ENCODE results near the gene SYNGR3. TPM values are rescaled to one million over a fixed set of nuclear protein-coding genes. Genes with fewer than 3 reads are reported as not detected.

SYNGR3 gene
- total and polyA plus RNA-seq, 2 of the 13 experiments (the other 11 are each of a cell fraction or from before 2014, with no cell fraction given) = 0.97 to 5.7 TPM

- no peak for TF ChIP-seq CC2D1A (CRISPR knock-in tag; IDR thresholded peaks at IDR 0.05)
- TF ChIP-seq SMARCC2 (IDR thresholded peaks at IDR 0.05) = no peak
- no peak for TF ChIP-seq HNRNPH1 (optimal IDR thresholded peaks at IDR 0.05; ENCODE audit: low read depth, low read length)
- TF ChIP-seq ZNF256 (CRISPR knock-in tag; conservative IDR thresholded peaks at IDR 0.05) = no peak
- no peak for TF ChIP-seq TP53 (CRISPR knock-in tag; conservative IDR thresholded peaks at IDR 0.05)
- no peak for TF ChIP-seq NCOA5 (CRISPR knock-in tag; IDR thresholded peaks at IDR 0.05)
- TF ChIP-seq MTA3 (CRISPR knock-in tag; IDR thresholded peaks at IDR 0.05) = no peak
- peak; percentile 4; the same call in 1 of the 2 replicates for TF ChIP-seq SP4 (CRISPR knock-in tag; IDR thresholded peaks at IDR 0.05)
- no peak for TF ChIP-seq ZBTB7A (CRISPR knock-in tag; IDR thresholded peaks at IDR 0.05)
- no peak for TF ChIP-seq KLF16 (CRISPR knock-in tag; IDR thresholded peaks at IDR 0.05)
- TF ChIP-seq RXRA (CRISPR knock-in tag; IDR thresholded peaks at IDR 0.05) = peak; percentile 41; the same call in 1 of the 2 replicates
- no peak for TF ChIP-seq RFX5 (IDR thresholded peaks at IDR 0.05; ENCODE audit: low read depth, low read length)
- TF ChIP-seq ONECUT2 (CRISPR knock-in tag; IDR thresholded peaks at IDR 0.05) = no peak
- TF ChIP-seq ZNF879 (CRISPR knock-in tag; IDR thresholded peaks at IDR 0.05) = no peak
- TF ChIP-seq SALL1 (CRISPR knock-in tag; IDR thresholded peaks at IDR 0.05) = no peak
- no peak for TF ChIP-seq TOPORS (CRISPR knock-in tag; IDR thresholded peaks at IDR 0.05)
- no peak for TF ChIP-seq LBX2 (CRISPR knock-in tag; IDR thresholded peaks at IDR 0.05; ENCODE audit: borderline replicate concordance)
- TF ChIP-seq ZNF33A (CRISPR knock-in tag; IDR thresholded peaks at IDR 0.05; ENCODE audit: borderline replicate concordance) = no peak
- TF ChIP-seq FOXK2 (IDR thresholded peaks at IDR 0.05) = no peak
- no peak for TF ChIP-seq ZNF557 (CRISPR knock-in tag; IDR thresholded peaks at IDR 0.05)
- TF ChIP-seq CEBPG (CRISPR knock-in tag; IDR thresholded peaks at IDR 0.05) = no peak
- TF ChIP-seq ZNF674 (CRISPR knock-in tag; IDR thresholded peaks at IDR 0.05; ENCODE audit: low read depth) = no peak
- no peak for TF ChIP-seq NFE2L1 (CRISPR knock-in tag; IDR thresholded peaks at IDR 0.05; ENCODE audit: borderline replicate concordance)
- no peak for TF ChIP-seq MXI1 (IDR thresholded peaks at IDR 0.05; ENCODE audit: borderline replicate concordance, low read depth, low read length)
- TF ChIP-seq THYN1 (CRISPR knock-in tag; IDR thresholded peaks at IDR 0.05; ENCODE audit: borderline replicate concordance, low read depth) = no peak
- no peak for TF ChIP-seq SYNCRIP (IDR thresholded peaks at IDR 0.05; ENCODE audit: insufficient read depth, low read depth, low read length)
- TF ChIP-seq SRSF1 (optimal IDR thresholded peaks at IDR 0.05; ENCODE audit: low read depth, low read length) = no peak
- TF ChIP-seq MXD1 (CRISPR knock-in tag; IDR thresholded peaks at IDR 0.05) = peak; percentile 44; the same call in 1 of the 2 replicates
- no peak for TF ChIP-seq ZNF230 (CRISPR knock-in tag; IDR thresholded peaks at IDR 0.05)
- TF ChIP-seq CENPT (CRISPR knock-in tag; IDR thresholded peaks at IDR 0.05; ENCODE audit: low read depth) = no peak
- no peak for TF ChIP-seq SNAPC5 (CRISPR knock-in tag; IDR thresholded peaks at IDR 0.05; ENCODE audit: borderline replicate concordance)
- no peak for TF ChIP-seq ZNF12 (CRISPR knock-in tag; IDR thresholded peaks at IDR 0.05)
These were observed 773 bp downstream of the SYNGR3 start (continued) for GRCh38 chr16:1990351-1991134.

Measured in HepG2 (cell line).